SK-N-SH (cell line): Measurements from ENCODE around the gene STAT5B.

Experiments used
- CTCF ChIP-seq: fragments of 200-600 bp; sonication (generic); IDR thresholded peaks from 2 replicates; pipeline ENCODE4 v1.6.1; 2017; ENCODE audit warnings: antibody characterized with exemption, mild to moderate bottlenecking, moderate library complexity
- EP300 ChIP-seq, 2 experiments: IDR thresholded peaks; 2 replicates each; pipeline versions ENCODE4 v1.4.0 to v1.6.1; 2012; ENCODE audit warnings: borderline replicate concordance in 1 of 2, low read depth in 1 of 2, low read length in 1 of 2
- EZH2phosphoT487 ChIP-seq: fragments of 200-600 bp; sonication (generic); IDR thresholded peaks from 2 replicates; pipeline ENCODE4 v1.6.1; 2017; ENCODE audit warnings: low read depth, mixed run types, mild to moderate bottlenecking, antibody characterized with exemption, moderate library complexity, borderline replicate concordance
- GABPA ChIP-seq: IDR thresholded peaks from 2 replicates; pipeline ENCODE4 v1.4.0; 2012; ENCODE audit warnings: low read depth, mild to moderate bottlenecking
- GATA2 ChIP-seq: sonication (generic); formaldehyde crosslinking; IDR thresholded peaks from 2 replicates; pipeline ENCODE4 v1.5.0; 2020; ENCODE audit warnings: mild to moderate bottlenecking, missing genetic modification reagents
- JUND ChIP-seq: IDR thresholded peaks from 2 replicates; pipeline ENCODE4 v1.4.0; 2012
- NFIC ChIP-seq: IDR thresholded peaks from 2 replicates; pipeline ENCODE4 v1.4.0; 2012; ENCODE audit warnings: borderline replicate concordance
- PBX3 ChIP-seq: IDR thresholded peaks from 2 replicates; pipeline ENCODE4; 2012
- RCOR1 ChIP-seq: fragments of 150-350 bp; IDR thresholded peaks from 2 replicates; pipeline ENCODE4 v1.6.1; 2017; ENCODE audit warnings: antibody characterized with exemption, low read length
- RFX5 ChIP-seq: IDR thresholded peaks from 2 replicates; pipeline ENCODE4 v1.6.1; 2012; ENCODE audit warnings: mild to moderate bottlenecking, improper control_type of control experiment, low read length
- TAF1 ChIP-seq: IDR thresholded peaks from 2 replicates; pipeline ENCODE4 v1.6.1; 2012; ENCODE audit warnings: low read depth, mild to moderate bottlenecking, low read length, moderate library complexity, borderline replicate concordance
- YY1 ChIP-seq: IDR thresholded peaks from 2 replicates; pipeline ENCODE4 v1.4.0; 2012; ENCODE audit warnings: low read depth, mild to moderate bottlenecking
- ZBTB33 ChIP-seq: IDR thresholded peaks from 2 replicates; pipeline ENCODE4 v1.4.0; 2012; ENCODE audit warnings: low read depth, borderline replicate concordance

GRCh38 chr17:42177684-42178083 lies 98.5 kb downstream of the STAT5B start:
- TF ChIP-seq CTCF (no peak), ZBTB33 (no peak), PBX3 (no peak), EZH2phosphoT487 (no peak), GABPA (no peak), TAF1 (no peak), EP300 (IDR thresholded peaks at IDR 0.05; ENCODE audit: borderline replicate concordance in 1 of 2, low read depth in 1 of 2, low read length in 1 of 2) (no peak), YY1 (no peak), RCOR1 (no peak), RFX5 (no peak), JUND (no peak), GATA2 (CRISPR knock-in tag) (no peak), NFIC (no peak)
